Right hindlimb (tissue), 1 donor: ENCODE data around the gene SOX13.

Experiments
- DNase-seq: peaks from one replicate; pipeline ENCODE4 v3.0.0-alpha.2; 2018

The SOX13 gene

DNA sequence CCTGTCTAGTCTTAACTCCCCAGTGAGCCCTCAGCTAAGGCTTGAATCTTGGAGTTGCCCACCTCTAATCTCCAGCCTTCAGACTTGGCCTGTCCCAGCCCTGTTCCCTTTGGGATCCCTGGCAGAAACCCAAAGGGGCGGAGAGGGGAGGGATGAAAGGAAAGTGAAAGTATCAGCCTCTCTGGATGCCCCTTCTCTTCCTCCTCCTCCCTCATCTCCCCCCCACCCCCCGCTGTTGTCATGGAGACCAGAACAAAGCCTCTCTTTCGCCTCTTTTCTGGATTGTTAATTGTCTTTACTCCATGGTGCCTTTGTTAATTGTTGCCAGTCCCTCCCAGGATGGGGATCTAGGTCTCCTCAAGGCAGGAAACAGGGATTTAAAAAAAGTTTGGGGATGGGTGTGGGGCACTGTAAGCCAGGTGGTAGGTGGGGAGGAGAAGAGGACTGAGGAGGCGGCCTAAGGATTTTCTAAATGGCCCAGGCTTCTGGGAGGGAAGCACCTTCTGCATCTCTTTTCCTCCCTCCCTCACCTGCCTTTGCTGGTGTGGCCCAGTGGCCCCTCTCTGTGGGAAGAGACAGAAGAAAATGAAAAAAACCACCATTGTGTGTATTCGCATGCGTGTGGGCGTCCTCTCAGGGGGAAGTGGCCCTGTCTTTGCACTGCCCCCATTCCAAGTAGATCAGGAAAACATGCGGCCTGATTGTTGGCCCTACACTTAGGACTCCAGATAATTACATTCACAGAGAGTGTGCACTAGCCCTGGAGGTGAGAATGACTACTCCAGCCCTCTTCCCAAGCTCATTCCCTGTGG lies 7.5 kb upstream of the SOX13 start:
- peak; percentile 62 for DNase-seq

DNA sequence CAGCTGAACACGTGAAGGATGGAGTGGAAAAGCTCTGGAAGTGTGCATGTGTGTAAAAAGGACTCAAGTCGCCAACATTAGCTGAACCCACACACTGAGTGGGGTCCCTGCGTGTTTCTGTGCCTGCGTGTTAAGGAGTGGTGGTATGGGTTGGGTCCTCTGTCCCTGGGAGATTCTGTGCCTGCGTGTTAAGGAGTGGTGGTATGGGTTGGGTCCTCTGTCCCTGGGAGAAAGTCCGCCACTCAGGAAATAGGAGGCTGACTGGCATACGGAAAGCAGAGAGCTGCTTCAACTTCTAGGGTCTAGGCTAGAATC lies 7.0 kb upstream of the SOX13 start:
- no peak for DNase-seq

DNA sequence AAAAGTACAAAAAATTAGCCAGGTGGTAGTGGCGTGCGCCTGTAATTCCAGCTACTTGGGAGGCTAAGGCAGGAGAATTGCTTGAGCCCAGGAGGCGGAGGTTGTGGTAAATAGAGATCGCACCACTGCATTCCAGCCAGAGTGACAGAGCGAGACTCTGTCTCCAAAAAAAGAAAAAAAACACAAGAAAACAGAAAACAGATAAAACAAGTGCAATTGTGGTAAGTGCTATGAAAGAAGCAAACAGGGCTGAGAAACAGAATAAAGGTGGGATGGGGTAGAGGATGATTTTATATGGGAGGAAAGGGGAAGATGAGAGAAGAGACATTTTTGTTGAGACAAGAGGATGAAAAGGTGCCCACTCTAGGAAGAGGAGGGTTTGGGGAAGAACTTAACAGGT lies 5.0 kb upstream of the SOX13 start:
- no peak for DNase-seq

DNA sequence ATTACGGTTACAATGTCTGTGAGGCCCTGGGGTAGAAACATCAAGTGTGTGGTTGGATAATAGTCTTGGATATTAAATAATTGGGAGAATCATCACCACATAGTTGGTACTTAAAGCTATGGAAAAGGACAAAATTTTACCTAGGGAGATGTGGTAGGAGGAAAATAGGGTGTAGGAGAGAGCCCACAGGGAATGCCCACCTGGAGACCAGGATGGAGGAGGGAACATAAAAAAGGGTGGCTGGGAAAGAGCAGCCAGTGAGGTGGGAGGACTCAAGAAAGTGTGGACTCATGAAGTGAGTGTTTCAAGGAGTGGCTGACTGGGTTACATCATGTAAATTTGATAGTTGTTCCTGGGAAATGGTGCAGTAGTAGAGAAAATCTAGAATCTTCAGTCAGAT lies 3.0 kb upstream of the SOX13 start:
- no peak for DNase-seq

DNA sequence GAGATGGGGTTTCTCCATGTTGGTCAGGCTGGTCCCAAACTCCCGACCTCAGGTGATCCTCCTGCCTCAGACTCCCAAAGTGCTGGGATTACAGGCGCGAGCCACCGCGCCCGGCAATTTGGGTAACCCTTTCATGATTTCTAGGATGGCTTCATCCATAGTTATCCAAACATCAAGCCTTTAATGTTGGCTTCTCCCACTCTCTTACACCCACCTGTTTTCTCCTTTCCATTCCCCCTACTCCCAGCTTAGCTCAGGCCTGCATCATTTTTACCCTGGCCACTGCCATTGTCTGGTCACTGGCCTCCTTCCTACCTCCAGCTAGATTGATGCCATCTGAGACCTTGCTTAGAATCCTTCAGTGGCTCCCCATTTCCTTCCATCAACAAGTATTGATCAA lies 2.0 kb upstream of the SOX13 start:
- no peak for DNase-seq

DNA sequence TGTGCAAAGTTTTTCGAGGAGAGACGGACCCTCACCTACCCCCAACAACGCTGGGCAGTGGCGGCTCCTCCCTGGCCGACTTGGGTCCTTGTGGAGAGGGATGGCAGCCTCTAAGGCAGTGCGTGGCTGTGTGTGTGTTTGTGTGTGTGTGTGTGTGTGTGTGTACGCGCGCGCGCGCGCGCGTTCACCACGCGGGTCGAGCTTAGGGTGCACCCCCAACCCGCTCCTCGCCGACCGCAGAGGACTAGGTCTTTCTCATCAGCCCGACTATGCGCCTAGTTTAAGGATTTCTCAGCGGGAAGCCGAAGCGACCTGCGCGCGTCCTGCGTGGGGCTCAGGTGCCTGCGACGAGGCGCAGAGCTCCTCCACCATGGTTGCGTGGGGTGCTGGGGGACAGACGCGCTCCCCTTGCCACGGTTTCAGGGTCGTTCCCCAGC lies 940 bp downstream of the SOX13 start:
- DNase-seq = no peak

DNA sequence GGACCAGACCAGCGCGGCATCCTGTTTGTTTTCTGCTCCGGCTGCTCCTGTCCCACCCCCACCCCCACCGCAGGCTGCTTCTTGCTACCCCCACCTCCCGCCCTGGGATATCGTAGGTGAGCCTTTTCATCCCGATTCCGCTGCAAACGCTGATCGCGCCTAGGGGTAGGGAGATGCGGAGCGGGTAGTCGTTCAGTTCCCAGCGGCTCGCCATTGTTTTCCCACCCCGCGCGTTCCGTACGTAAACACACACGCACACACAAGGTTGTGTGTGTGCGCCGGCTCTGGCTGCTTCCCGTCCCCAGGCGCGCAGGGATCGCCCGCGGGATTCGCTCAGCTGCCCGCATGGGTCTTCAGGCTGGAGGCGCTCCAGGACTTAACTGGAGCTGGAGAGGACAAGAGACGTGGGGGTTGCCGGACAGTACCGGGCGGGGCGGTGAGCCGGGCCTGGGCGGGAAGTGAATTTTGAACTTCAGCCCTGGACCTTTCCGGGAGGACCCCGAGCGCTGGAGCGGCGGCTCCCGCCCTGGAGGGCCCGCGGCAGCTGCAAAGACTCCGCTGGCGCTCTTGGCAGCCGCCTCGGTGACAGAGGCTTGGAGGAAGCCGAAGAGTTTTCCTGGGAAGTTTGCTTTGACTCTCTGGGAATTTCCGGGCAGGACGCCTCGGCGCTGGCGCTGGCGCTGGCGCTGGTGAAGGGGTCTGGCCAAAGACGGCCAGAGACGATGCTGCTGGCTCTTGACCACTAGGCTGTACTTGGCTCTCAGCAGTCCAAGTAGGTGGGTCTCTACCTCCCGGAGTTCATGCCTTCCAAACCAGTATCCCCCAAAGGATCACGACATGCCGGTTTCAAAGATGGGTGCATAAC lies 1.6 kb downstream of the SOX13 start:
- DNase-seq = peak; percentile 83

DNA sequence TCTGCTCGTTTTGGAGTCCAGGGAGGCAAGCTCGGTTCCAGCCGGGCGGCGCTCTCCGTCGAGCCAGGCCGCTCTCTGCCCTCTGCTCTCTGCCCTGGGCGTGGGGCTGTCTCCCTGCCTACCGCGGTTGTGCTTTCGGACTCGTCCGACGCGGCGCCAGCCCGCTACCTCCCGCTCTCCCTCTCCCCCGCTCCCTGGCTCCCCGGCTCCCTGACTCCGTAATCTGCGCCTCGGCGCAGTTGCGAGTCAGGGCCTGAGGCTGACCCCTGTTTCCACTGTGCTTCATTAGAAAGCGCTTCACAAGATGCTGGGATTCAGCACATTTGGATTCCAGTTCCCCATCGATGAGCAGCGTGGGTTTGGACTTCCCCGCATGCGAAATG lies 2.2 kb downstream of the SOX13 start:
- peak; percentile 28 for DNase-seq

DNA sequence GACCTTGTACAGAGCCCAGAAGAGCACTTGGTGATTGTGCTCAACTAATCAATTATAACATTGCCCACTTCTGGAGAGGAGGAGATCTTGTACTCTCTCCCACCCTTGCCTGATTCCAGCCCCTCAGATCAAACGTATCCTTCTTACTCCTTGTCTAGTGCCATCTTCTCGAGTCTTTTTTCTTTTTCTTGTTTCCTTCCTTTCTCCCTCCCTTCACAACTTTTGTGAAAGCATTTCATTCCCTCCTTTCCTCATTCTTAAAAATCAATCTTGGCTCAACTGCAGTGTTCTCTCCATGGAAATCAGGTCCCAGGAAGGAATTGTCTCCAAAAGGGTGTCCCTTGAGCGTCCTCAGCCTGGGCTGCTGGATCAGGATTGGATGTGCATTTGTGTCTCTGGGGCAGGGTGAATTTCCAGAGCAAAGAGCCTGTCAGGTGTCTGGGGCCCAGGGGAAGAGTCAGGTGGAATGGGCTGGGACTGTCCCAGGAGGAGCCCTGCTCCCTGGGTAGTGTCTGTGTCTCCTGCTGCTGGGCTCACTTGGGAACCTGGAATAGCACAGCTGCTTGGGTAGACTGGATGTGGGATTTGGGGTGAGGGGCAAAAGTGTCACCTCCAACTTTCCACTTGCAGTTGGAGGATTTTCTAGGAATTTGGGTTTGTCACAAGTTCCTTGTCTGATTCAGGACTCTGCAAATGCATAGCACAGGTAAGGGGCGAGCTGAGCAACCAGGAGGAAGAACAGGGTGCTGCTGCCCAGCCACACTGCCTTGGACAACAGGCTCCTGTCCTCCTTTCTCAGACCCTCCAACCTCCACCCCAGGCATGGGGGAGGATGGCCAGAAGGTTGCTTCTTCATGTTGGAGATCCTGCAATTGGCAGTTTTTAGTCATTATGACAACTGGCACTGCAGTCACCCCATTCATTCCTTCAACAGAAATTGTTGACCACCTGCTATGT lies 3.3 kb downstream of the SOX13 start:
- no peak for DNase-seq

DNA sequence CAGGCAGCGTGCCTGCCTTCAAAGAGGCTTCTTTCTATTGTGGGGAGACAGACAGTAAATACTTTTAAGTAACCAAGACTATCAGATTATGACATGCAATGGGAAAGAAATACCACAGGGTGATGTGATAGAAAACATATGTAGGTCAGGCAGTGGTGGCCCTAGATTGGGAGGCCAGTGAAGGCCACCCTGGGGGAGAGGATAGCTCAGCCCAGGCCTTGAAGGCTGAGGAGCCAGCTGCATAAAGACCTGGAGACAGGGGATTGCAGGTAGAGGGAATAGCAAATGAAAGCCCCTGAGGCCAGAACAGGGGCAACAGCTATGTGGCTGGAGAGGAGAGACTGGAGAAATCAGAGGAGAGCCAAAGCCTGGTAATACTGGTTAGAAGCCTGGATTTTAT lies 4.0 kb downstream of the SOX13 start:
- DNase-seq = no peak

DNA sequence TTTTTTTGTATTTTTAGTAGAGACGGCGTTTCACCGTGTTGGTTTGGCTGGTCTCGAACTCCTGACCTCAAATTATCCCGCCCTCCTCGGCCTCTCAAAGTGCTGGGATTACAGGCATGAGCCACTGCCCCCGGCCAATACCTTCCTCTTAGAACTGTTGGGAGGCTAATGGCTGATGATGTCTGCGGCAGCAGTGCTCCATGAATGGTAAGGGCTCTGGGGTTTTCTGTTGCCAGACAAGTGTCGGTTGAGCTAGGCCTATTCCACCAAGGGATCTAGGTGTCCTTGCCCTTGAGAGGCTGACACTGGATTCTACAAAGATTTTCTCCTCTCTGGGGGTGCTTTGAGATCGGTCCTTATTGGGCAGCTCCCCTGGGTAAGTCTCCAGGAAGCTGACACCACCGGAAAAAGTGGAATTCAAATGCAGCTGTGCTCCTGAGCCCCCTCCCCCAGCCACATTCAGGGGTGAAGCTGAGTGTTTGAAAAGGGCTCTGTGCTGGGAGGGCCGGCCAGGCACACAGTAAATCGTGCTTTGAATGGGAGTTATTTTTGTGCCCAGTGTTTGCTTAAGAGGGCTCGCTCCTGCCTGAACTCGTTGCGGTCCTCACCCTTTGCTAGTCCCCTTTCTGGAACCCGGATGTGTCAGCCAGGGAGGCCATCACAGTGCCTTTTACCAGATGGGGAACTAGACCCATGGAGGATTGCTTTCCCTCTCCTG lies 5.2 kb downstream of the SOX13 start:
- DNase-seq = peak; percentile 54

DNA sequence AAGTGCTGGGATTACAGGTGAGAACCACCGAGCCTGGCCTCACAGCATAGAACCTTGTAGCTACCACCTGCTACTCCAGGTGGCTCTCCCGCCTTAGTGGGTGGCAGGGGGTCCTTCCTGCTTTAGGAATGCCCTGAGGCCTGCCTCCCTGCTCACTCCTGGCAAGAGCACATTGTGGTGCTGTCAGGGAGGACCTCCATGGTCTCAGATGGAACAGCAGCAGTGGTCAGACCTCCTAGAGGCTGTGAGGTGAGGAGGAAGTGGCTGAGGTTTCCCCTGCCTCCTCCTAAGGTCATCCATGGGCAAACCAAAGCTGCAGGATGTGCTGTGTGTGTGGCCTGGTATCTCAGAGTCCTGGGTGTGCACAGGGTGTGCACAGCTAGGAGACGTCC lies 6.7 kb downstream of the SOX13 start:
- no peak for DNase-seq

DNA sequence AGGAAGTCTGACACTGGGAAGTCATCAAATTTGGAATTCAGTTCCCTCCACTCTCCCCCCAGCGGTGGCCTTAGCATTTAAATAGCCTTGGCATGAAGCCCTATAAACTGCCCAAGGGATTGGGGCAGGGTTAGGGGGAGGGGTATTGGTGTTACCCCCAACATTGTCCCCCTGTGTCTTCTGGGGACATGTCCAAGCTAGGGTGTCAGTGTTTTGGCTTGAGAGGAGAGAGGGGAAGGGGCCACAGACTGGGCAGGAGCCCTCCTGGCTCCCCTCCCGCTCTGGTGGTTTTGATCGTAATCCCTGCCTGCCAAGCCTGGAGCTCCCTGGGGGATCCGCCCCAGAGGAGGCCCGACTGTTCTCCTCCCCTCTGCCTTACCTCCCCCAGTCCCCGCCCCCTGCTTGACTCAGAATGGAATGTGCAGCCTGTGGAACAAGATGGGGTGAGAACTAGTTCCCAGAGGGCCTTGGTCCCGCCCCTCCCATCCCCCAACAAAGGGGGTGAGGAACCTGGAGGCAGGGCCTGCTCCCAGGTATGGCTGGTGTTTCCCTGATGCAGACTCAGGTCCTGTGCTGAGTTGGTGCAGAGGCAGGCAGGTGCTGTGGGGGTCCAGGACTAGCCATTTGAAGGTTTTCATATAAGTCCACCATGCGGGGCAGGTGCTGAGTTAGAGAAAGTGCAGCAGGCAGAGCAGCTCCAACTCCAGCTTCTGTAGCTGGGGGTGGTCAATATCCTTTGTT lies 7.4 kb downstream of the SOX13 start:
- peak; percentile 48 for DNase-seq

DNA sequence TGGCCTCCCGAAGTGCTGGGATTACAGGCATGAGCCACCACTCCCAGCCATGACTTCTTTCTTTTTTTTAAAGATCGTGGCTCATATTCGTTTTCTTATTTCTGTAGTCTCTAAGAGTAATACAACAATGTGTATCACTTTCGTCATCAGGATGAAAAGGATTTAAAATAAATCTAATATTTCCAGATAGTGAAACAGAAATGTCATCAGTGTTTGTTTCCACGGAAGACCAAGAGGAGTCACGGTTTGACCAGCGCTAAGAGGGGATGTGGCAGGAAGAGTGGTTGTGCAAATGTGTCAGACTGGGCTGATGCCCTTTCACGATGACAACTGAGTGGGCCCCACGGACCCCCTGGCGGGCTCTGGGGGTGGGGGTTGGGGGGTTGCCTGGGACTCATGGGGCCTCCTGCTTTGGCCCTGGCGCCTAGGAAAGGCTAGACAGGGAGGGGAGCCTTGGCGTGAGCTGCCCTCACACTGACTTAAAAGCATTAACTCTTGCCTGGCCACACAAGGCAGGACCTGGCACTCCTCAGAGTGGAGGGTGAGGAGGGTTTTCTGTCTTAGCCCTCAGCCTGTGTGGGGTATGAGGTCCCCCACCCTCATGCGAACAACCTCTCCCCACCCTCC lies 8.4 kb downstream of the SOX13 start:
- no peak for DNase-seq

DNA sequence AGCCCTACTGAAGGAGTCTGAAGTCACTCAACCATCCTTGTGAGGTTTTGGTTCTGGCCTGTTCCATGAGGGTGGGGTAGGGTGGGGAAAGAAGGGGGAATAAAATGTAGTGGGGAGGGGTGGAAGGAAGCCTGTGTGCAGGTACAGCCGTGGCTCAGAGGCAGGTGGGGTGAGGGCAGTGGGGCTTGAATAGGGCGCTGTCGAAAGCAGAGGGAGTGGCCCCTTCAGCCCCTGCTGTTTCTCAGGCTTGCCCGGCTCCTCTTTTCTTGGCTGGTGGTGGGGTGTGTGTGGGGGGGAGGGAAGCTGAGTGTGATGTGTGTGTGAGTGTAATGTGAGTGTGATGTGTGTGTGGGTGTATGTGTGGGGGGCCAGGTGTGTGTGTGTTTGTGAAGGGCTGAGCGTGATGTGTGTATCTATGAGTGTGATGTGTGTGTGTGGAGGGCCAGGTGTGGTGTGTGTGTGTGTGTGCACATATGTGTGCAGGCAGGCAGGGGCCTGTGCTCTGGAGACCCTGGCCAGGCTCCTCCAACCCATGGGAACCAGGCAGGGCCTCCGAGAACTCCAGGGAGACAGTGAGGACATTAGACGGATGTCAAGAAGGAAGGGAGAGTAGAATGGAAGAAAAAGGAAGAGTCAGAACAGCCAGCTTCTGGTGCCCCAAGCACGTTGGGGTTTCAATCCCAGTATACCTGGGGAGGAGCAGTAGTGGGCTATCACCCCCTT lies 9.0 kb downstream of the SOX13 start:
- no peak for DNase-seq

DNA sequence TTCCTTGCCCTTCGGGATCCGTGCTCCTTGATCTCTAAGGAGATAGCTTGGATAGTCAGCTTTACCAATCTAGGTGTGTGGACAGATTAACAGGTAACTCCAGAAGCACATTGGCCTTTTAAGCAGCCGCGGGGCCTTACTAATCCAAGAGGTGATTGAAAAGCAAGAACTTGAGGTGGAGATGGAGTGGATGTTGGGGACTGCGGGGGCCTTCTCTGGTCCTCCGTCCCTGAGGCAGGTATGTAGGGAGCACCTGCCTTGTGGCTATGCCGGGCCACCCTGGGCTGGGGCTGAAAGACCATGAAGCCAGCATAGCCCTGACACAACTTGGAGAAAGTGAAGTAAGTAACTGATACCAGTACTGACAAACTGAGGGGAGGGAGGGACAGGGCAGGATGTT lies 10.6 kb downstream of the SOX13 start:
- DNase-seq = no peak

DNA sequence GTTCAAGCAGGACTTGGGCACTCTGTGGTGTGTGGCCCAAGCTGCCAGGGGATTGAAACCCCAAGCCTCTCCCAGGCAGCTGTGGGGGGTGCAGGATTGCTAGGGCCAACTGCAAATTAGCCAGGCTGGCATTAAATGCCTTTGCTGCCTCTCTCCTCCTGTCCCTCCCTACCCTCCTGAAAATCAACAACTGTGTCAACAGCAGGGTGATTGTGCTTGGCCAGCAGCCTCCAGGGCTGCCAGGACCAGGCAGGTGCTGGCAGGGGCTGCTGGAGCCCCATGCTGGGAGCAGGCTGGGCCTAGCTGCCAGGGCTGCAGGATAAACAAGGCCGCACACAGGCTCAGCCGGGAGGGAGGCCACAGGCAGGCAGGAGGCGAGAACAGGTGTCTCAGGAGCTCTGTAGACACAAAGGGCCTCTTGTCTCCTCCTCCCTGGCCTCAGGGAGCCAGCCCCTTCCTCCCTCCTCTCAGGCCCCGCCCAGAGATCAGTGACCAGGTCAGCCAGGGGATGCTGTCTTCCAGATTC lies 11.4 kb downstream of the SOX13 start:
- peak; percentile 82 for DNase-seq

DNA sequence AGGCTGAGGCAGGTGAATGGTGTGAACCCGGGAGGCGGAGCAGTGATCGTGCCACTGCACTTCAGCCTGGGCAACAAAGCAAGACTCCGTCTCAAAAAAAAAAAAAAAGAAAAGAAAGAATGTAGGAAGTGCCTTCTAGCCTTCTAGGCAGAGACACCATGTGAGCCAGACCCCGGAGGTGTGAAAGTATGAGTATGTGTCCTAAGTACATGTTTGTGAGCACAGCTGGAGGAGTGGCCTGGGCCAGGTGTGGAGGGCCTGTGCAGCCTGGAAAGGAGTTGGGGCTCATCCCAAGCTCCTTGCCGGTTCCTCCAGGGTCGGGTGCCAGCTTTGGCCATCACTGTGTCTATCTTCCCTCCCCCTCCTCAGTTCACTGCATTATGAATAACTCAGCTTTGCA lies 13.0 kb downstream of the SOX13 start:
- no peak for DNase-seq

DNA sequence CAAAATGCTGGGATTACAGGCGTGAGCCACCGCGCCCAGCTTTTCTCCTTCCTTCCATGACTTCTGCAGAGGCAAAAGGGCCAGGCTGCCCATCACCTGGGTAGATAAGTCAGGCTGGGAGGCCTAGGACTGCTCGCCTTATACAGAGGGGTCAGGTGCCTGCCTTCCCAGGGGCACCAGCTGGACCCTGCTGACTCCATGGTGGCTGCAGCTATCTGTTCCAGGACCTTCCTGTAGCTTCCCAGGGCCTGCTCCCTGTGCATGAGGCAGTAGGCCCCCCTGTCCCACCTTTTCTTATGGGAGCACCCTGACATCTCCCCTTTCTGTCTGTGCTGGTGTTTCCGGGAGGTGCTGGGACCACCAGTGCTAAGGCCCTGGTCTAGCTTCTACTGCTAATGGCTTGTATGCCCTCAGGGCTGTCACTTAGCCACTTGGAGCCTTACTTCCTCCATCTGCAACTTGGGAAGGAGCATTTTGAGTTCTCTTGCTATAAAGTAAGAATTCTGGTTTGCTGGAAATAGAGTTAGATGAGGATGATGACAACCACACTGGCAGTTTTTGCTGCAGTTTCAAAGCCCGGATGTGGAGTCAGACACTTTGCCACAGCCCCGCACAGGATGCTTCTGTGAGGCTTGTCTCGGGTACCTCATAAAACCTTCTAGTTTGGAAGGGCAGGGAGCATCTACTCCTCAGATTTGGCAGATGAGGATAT lies 14.4 kb downstream of the SOX13 start:
- DNase-seq = no peak
